SK-N-MC (cell line): ENCODE measurements around the gene FAHD2A.

ENCODE experiments used
- DNase-seq: peaks from one replicate; pipeline ENCODE4 v3.0.0-alpha.2; 2011; ENCODE audit warnings: low read depth, low spot score
- H3K27ac ChIP-seq: fragments of 200-600 bp; sonication (generic); 2 replicates; pipeline ENCODE4 v1.5.1; 2016; ENCODE audit warnings: mixed run types
- H3K36me3 ChIP-seq: fragments of 200-600 bp; sonication (generic); 2 replicates; pipeline ENCODE4 v1.6.1; 2017; ENCODE audit warnings: antibody characterized with exemption, low read length, mixed read lengths; ENCODE audit not compliant: insufficient read depth
- H3K4me3 ChIP-seq: fragments of 200-600 bp; sonication (generic); 2 replicates; pipeline ENCODE4 v1.5.1; 2016
- H3K9ac ChIP-seq: fragments of 200-600 bp; sonication (generic); 2 replicates; pipeline ENCODE4 v1.8.0; 2017; ENCODE audit warnings: mixed run types, mixed read lengths; ENCODE audit not compliant: insufficient read length
- H3K9me3 ChIP-seq: fragments of 200-600 bp; sonication (generic); 2 replicates; pipeline ENCODE4 v1.6.1; 2017; ENCODE audit warnings: low read depth, mild to moderate bottlenecking, antibody characterized with exemption, low read length, moderate library complexity, mixed read lengths
- EZH2 ChIP-seq: fragments of 200-600 bp; sonication (generic); IDR thresholded peaks from one replicate; pipeline ENCODE4 v1.6.1; 2017; ENCODE audit warnings: antibody characterized with exemption
- FOXP2 ChIP-seq: optimal IDR thresholded peaks from 2 replicates; pipeline ENCODE3; 2011; ENCODE audit warnings: mild to moderate bottlenecking, moderate library complexity; ENCODE audit not compliant: insufficient read depth; ENCODE audit errors: extremely low read length, control extremely low read depth
- POLR2AphosphoS5 ChIP-seq: IDR thresholded peaks from 2 replicates; pipeline ENCODE4 v1.6.1; 2012; ENCODE audit warnings: mild to moderate bottlenecking, low read depth, low read length, borderline replicate concordance

FAHD2A gene

GRCh38 chr2:95384854-95385569 is 17.5 kb upstream of the FAHD2A start:
- no peak overlapping the region for H3K4me3 ChIP-seq
- no peaks in the 10 kb centered on the region for H3K9me3 ChIP-seq
- no peak for TF ChIP-seq EZH2
- no peak for TF ChIP-seq FOXP2
- TF ChIP-seq POLR2AphosphoS5, result no peak
- H3K27ac ChIP-seq, result no peak overlapping the region
- no peaks in the 10 kb centered on the region for H3K36me3 ChIP-seq
- H3K9ac ChIP-seq, result no peak overlapping the region
- DNase-seq, result no peak

GRCh38 chr2:95385570-95385984 is 16.9 kb upstream of the FAHD2A start:
- H3K9me3 ChIP-seq, result no peaks in the 10 kb centered on the region
- H3K36me3 ChIP-seq, result no peaks in the 10 kb centered on the region
- no peak for DNase-seq

GRCh38 chr2:95386031-95386430 is 16.5 kb upstream of the FAHD2A start:
- H3K4me3 ChIP-seq, result no peak overlapping the region
- H3K36me3 ChIP-seq, result no peaks in the 10 kb centered on the region
- H3K9me3 ChIP-seq, result no peaks in the 10 kb centered on the region
- H3K9ac ChIP-seq, result no peak overlapping the region
- H3K27ac ChIP-seq, result no peak overlapping the region
- no peak for DNase-seq
- TF ChIP-seq EZH2, result no peak
- TF ChIP-seq FOXP2, result no peak
- no peak for TF ChIP-seq POLR2AphosphoS5

More at GRCh38 chr2:95385570-95385984, 16.9 kb upstream of the FAHD2A start:
- TF ChIP-seq POLR2AphosphoS5, result no peak
- no peak for TF ChIP-seq EZH2
- Histone ChIP-seq H3K27ac (no peak overlapping the region), H3K4me3 (no peak overlapping the region), H3K9ac (no peak overlapping the region)

GRCh38 chr2:95387358-95387757 is 15.2 kb upstream of the FAHD2A start:
- Histone ChIP-seq H3K27ac (no peak overlapping the region), H3K4me3 (no peak overlapping the region), H3K9me3 (no peaks in the 10 kb centered on the region), H3K36me3 (no peaks in the 10 kb centered on the region), H3K9ac (no peak overlapping the region)
- TF ChIP-seq POLR2AphosphoS5 (no peak), FOXP2 (no peak), EZH2 (no peak)
- DNase-seq, result no peak

- no peak for DNase-seq
- Histone ChIP-seq H3K9me3 (no peaks in the 10 kb centered on the region), H3K9ac (no peak overlapping the region), H3K27ac (no peak overlapping the region), H3K4me3 (no peak overlapping the region), H3K36me3 (no peaks in the 10 kb centered on the region)
- no peak for TF ChIP-seq EZH2
- TF ChIP-seq FOXP2, result no peak
- no peak for TF ChIP-seq POLR2AphosphoS5
Observed at GRCh38 chr2:95388091-95388692, 14.3 kb upstream of the FAHD2A start.

GRCh38 chr2:95388856-95389244 is 13.7 kb upstream of the FAHD2A start:
- Histone ChIP-seq H3K9me3 (no peaks in the 10 kb centered on the region), H3K9ac (no peak overlapping the region), H3K4me3 (no peak overlapping the region), H3K27ac (no peak overlapping the region), H3K36me3 (no peaks in the 10 kb centered on the region)
- no peak for TF ChIP-seq POLR2AphosphoS5
- no peak for TF ChIP-seq FOXP2
- TF ChIP-seq EZH2, result no peak
- DNase-seq, result no peak

- no peak for TF ChIP-seq EZH2
- TF ChIP-seq FOXP2, result no peak
- no peak for TF ChIP-seq POLR2AphosphoS5
- Histone ChIP-seq H3K4me3 (no peak overlapping the region), H3K27ac (no peak overlapping the region), H3K36me3 (no peaks in the 10 kb centered on the region), H3K9me3 (no peaks in the 10 kb centered on the region), H3K9ac (no peak overlapping the region)
- DNase-seq, result no peak
Observed at GRCh38 chr2:95389245-95390119, 13.0 kb upstream of the FAHD2A start.

GRCh38 chr2:95390272-95390880 is 12.1 kb upstream of the FAHD2A start:
- Histone ChIP-seq H3K27ac (no peak overlapping the region), H3K9ac (no peak overlapping the region), H3K9me3 (no peaks in the 10 kb centered on the region), H3K4me3 (no peak overlapping the region), H3K36me3 (no peaks in the 10 kb centered on the region)
- no peak for DNase-seq
- TF ChIP-seq POLR2AphosphoS5 (no peak), FOXP2 (no peak), EZH2 (no peak)
